Stimulated activated CD4-positive, alpha-beta T cell treated with anti-CD3 and anti-CD28 coated beads, Interleukin-15, amount 100 ng/mL, for 24 hours (primary cell): ENCODE results near the gene SLC5A8.
"Not testable (repeated sequence)": the region's sequence is repeated elsewhere in the genome, so short reads cannot be mapped to it uniquely, and the experiment has no call there.

ENCODE experiments used
- DNase-seq: peaks from one replicate; pipeline ENCODE4 v3.0.0-alpha.2; 2020

Gene SLC5A8

DNA sequence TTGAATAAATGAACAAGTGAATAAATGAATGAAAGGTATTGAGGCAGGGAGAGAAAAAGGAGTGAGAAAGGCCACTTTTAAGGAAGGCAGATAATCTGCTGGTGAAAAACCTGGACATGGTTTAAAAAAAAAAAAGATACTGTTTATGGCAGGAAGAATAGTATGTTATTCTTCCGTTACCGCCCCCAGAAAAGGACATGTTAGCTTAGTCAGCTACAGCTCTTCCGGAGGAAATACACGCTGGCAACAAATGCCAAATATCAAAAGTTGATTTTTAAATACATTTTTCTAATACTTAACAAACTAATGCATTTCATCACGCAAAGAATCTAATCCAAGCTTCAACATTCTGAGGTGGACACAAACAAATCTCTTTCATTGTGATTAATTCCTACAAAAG is 43.2 kb downstream of the SLC5A8 start:
- no peak for DNase-seq

DNA sequence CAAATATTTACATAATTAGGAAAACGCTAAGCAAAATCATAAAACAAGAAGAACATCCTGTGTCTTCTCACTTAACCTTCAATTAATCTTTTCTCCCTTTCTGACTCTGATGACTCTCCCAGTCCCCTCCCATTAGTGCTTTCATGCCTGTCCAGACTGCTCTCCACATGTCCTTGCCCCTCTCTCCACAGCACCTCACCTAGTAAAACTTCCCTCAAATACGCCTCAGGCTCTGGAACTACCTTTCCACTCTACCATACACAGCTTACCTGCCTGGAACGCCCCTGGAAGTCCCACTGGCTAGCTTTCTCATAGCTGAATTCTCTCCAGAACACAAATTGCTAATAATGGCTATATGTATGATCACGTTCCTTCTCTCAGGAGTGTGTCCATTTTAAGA is 44.7 kb downstream of the SLC5A8 start:
- DNase-seq = no peak

DNA sequence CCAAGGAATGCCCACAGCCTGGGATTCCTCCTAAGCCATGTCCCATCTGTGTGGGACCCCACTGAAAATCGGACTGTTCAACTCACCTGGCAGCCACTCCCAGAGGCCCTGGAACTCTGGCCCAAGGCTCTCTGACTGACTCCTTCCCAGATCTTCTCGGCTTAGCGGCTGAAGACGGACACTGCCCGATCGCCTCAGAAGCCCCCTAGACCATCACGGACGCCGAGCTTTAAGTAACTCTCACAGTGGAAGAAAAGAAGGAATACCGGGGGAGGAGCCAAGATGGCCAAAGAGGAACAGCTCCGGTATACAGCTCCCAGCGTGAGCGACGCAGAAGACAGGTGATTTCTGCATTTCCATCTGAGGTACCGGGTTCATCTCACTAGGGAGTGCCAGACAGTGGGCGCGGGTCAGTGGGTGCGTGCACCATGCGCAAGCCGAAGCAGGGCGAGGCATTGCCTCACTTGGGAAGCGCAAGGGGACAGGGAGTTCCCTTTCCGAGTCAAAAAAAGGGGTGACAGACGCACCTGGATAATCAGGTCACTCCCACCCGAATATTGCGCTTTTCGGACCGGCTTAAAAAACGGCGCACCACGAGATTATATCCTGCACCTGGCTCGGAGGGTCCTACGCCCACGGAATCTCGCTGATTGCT is 64.1 kb downstream of the SLC5A8 start:
- not testable (repeated sequence) for DNase-seq

DNA sequence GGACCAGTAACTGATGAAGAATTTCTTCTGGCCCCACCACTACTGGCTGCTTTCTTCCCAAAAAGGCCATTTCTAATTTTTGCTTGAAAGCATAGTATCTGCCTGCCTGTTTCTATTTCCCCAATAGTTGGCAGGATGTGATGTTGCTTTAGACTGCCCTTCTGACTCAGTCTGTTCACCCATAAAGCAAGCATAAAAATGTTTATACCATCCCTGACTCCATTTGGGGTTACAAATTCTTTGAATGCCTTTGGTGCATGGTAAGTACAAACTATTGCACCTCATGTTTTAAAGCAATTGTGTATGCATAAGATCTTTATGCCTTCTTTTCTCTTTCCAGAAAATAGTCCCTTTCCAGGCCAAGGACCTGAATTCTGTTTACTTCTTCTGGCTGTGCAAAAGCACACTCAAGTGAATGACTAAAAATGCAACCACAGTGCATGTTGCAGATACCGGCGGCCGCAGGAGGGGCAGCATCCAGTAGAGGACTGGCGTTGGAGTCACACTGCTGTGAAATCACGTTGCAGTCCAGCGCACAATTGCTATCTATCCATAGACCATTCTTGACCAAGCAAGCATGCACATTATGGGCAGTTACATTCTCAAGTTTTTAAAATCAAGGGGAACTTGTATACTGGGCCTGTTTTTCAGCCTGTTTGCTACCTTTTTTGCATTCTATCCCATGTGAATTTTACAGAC is 82.4 kb downstream of the SLC5A8 start:
- no peak for DNase-seq

DNA sequence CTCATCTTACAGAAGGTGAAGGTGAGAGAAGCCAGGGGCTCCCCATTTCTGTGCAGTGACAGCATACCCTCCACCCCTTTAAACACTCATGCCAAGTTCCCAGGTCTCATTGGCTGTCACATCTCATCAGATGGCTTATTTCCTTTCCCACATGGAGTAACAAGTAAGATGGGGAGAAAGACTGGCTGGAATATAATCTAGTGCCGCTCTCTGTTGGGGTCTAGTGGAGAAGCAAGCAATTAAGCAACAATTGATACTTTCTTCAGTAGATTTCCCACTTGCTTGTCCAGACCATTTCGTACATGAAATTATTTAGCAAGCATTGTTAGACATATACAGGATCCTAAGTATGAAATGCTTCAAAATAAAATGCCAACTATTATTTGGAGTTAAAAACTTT is 92.2 kb downstream of the SLC5A8 start:
- no peak for DNase-seq

DNA sequence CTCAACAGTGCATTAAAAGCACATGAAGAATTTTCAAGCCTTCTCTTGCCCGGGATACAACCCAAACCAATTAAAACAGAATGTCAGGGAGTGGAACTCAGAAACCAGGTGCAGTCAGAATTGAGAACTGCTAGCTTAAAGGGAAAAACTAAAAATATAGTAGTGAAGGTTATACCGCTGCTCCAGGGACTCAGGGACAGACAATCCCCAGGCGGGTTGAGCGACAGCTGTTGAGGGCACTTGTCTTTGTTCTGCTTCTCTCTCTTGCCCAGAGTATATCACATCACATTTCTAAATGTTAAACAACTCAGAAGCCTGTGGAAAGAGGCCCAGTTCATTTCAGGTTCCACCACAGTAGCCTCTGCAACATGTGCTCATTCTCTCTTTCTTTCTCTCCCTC is 93.1 kb downstream of the SLC5A8 start:
- no peak for DNase-seq

DNA sequence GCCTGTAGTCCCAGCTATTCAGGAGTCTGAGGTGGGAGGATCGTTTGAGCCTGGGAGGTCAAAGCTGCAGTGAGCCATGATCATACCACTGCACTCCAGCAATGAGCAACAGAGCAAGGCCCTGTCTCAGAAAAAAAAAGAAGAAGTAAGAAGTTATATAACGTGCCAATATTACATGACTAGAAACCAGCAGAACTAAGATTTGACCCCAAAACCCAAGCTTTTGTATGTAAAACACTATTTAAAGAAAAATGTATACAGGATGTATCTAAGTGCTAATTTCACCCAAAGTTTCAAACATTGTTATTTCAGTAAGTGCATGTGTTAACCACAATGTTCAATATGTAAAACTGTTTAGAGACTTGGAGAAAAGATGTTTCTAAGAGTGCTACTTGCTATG is 94.7 kb downstream of the SLC5A8 start:
- no peak for DNase-seq

DNA sequence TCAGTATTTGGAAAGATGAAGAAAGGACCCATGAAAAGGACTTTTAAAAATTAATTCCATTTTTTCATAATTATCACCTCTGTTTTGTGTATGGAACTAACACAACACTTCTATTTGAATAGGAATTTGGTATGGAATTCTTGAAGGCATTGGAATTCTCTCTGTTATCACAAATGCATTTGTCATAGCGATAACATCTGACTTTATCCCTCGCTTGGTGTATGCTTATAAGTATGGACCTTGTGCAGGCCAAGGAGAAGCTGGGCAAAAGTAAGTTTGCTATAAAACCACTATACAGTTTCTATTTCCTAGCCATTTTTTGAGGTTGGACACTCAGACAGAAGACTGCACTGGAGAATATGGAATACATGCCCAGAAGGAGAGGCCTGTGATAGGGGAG is 98.6 kb downstream of the SLC5A8 start:
- DNase-seq = no peak

DNA sequence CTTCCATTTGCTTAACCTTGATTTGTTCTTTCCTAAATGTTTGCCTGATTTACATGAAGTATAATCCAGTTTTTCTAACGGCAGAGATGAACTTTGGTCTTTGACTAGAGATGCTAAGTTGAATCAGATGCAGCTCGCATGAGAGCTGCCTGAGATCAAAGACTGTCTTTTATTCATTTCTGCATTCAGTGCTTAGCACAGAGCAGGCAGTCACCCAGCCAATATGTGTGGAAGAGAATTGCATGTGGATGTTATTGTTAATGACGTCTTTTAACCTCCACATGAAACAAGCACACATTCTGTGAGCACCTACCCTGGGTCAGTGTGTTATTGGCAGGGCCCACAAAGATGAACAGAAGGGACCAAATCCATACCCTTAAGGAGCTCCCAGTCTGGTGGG is 99.2 kb downstream of the SLC5A8 start:
- no peak for DNase-seq

DNA sequence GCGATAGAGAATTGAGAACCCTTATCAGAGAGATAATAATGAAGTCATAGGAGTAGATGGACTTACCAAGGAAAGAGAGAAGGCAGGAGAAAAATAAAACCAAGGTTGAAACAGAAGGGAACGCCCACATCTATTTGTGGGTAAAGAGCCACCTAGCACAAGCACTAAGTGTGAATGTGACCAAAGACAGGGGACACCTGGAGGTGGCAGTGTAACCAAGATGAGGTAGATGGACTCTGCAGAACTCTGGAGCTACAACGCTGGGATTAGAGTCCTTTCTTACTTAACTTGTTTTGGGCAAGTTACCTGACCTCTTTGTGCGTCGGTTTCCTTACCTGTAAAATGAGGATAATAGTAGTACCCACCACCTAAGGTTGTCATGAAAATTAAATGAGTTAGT is 101.9 kb downstream of the SLC5A8 start:
- DNase-seq = no peak

DNA sequence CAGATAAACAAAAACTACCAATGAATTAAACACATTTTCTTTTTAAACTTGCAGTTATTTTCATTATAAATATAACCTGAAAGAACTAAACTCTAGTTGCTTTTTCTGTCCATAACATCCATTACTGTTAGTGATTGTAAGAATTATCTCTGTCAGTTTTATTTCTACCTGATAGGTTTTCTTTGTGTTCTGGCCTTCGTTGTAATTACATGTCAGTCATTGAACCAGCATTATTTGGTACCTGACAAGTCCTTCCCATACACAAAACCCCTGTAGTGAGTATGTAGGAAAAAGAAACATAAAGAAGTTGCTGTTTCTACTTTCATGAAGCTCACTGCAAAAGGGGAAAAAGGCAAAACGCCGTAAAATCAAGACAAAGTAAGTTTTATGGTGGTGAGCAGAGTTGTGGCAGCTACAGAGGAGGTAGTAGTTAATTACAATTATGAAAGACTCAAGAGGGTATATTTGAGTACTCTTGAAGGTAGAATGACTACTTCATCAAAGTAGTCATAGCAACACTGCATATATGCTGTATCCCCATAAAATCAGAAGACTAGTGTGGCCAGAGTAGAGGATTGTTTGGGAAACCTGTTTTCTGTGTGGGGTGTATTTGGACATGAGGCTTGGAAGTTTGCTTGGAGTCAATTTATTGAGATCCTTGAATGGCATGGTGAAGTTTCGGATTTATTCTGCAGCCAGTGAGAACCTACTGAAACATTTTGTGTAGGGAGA is 102.8 kb downstream of the SLC5A8 start:
- no peak for DNase-seq
